Measurements from ENCODE around the gene PRR14L.

DNA sequence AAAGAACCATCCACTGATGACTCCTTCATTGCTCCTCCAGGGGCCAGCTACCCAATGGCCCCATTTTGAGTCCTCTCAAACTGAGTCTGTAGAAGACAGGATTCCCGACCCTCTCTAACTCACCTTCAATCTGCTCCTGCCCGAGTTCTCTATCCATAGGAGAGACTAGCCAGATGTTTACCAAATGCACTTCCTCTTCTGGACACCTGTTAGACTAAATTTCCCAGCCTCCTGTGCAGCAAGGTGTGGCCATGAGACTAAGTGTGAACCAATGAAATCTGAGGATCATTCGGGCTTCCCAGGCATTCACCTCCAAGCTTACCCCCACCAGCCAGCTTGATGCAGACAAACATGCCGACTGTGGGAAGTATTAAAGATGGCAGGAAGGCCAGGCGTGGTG, 95.5 kb downstream of the PRR14L start:
- TF ChIP-seq EZH2 (IDR thresholded peaks at IDR 0.05; ENCODE audit: insufficient read depth, poor library complexity, severe bottlenecking) (no peak), EZH2phosphoT487 (IDR thresholded peaks at IDR 0.05; ENCODE audit: insufficient read depth, low read depth) (no peak)

All from GM23248 (cell line).